ENCODE measurements around the gene PEX19.

GRCh38 chr1:160296036-160296435 lies 11.1 kb upstream of the PEX19 start:
- TF ChIP-seq CTCF (optimal IDR thresholded peaks at IDR 0.05 in 1 of 3, IDR thresholded peaks at IDR 0.05 in 1 of 3, conservative IDR thresholded peaks at IDR 0.05 in 1 of 3; ENCODE audit: extremely low read depth in 1 of 3, insufficient read depth in 2 of 3, low read length in 3 of 3), result no peak
- no peak for TF ChIP-seq EZH2 (IDR thresholded peaks at IDR 0.05; ENCODE audit: low read length)

All from keratinocyte (primary cell).